GM12878 (cell line): ENCODE data around the gene TIFAB. TPM values are rescaled to one million over a fixed set of nuclear protein-coding genes. Genes with fewer than 3 reads are reported as not detected.
"Not testable (repeated sequence)": the region's sequence is repeated elsewhere in the genome, so short reads cannot be mapped to it uniquely, and the experiment has no call there.

Experiments
- ATAC-seq: fragments of 200-7000 bp; cut with Tn5 transposase; 3 replicates; pipeline ENCODE4 v1.9.1; 2020; ENCODE audit warnings: mild to moderate bottlenecking, moderate library complexity
- BruUV-seq: library from RNA; stranded (reverse); fragments of 400-500 nt; replicated peaks from 2 replicates; lab custom pipeline; 2021; lab: Mats Ljungman, UMichigan
- CTCF ChIA-PET: fragments of 300-600 bp; sonication (Branson Sonifier 250); formaldehyde crosslinking; extraction: SDS; loops from one replicate; lab custom pipeline; 2021; ENCODE audit warnings: inconsistent platforms; lab: Yijun Ruan, JAX
- POLR2A ChIA-PET: fragments of 350-600 bp; formaldehyde crosslinking; extraction: SDS; loops from one replicate; lab custom pipeline; 2021; ENCODE audit warnings: inconsistent platforms; lab: Charles Lee
- RAD21 ChIA-PET: fragments of 300-600 bp; sonication (Branson Sonifier 250); formaldehyde crosslinking; loops from one replicate; lab custom pipeline; 2023; ENCODE audit warnings: antibody characterized with exemption; ENCODE audit not compliant: unreplicated experiment; lab: Charles Lee
- SMC1A ChIA-PET: fragments of 300-600 bp; sonication (Branson Sonifier 250); formaldehyde crosslinking; loops from one replicate; lab custom pipeline; 2023; ENCODE audit not compliant: unreplicated experiment, uncharacterized antibody; lab: Charles Lee
- DNase-seq: peaks from one replicate; pipeline ENCODE4 v3.0.0-alpha.2; 2011; ENCODE audit warnings: low read depth, low spot score
- FAIRE-seq: peaks from 3 replicates; lab custom pipeline; 2011; peaks lifted over from hg19 to GRCh38; lab: Jason Lieb, UNC
- H2AFZ ChIP-seq: 2 replicates; pipeline ENCODE4 v1.6.0; 2011; ENCODE audit warnings: low read depth, low read length, control low read depth; ENCODE audit not compliant: control insufficient read depth
- H3K27ac ChIP-seq: 2 replicates; pipeline ENCODE4 v1.5.1; 2011; ENCODE audit warnings: control low read depth; ENCODE audit not compliant: control insufficient read depth, insufficient read depth
- H3K27me3 ChIP-seq, 2 experiments: replicated peaks in 1 of 2; 2 replicates each; pipeline versions ENCODE4 v1.6.0 to v1.6.1; 2011; ENCODE audit warnings: low read length in 1 of 2; ENCODE audit not compliant: control insufficient read depth in 2 of 2, insufficient read depth in 2 of 2
- H3K36me3 ChIP-seq, 2 experiments: 2 replicates each; pipeline ENCODE4 v1.5.1; 2011; ENCODE audit warnings: low read length in 1 of 2; ENCODE audit not compliant: control insufficient read depth in 2 of 2, insufficient read depth in 2 of 2
- H3K4me1 ChIP-seq: 2 replicates; pipeline ENCODE4 v1.6.1; 2011; ENCODE audit warnings: mild to moderate bottlenecking, low read length, moderate library complexity, mixed read lengths; ENCODE audit not compliant: control insufficient read depth, insufficient read depth
- H3K4me2 ChIP-seq: 2 replicates; pipeline ENCODE4 v1.6.0; 2011; ENCODE audit warnings: control low read depth; ENCODE audit not compliant: control insufficient read depth, insufficient read depth
- H3K4me3 ChIP-seq: fragments of 200-600 bp; sonication (generic); 2 replicates; pipeline ENCODE4 v1.5.1; 2016
- H3K79me2 ChIP-seq: 2 replicates; pipeline ENCODE4 v1.6.0; 2011; ENCODE audit warnings: low read length; ENCODE audit not compliant: control insufficient read depth, insufficient read depth
- H3K9ac ChIP-seq: 2 replicates; pipeline ENCODE4 v1.8.0; 2011; ENCODE audit warnings: low read length, control low read depth, mixed read lengths; ENCODE audit not compliant: control insufficient read depth, insufficient read depth
- H3K9me3 ChIP-seq: replicated peaks from 3 replicates; pipeline ENCODE4 v1.5.1; 2011; ENCODE audit warnings: mild to moderate bottlenecking, low read length; ENCODE audit not compliant: control insufficient read depth, insufficient read depth
- H4K20me1 ChIP-seq: 2 replicates; pipeline ENCODE4 v1.6.0; 2011; ENCODE audit not compliant: control insufficient read depth, insufficient read depth
- CBX3 ChIP-seq: fragments of 200-600 bp; sonication (generic); IDR thresholded peaks from 2 replicates; pipeline ENCODE4 v1.6.1; 2016; ENCODE audit warnings: low read depth, borderline replicate concordance
- FOXM1 ChIP-seq: IDR thresholded peaks from 2 replicates; pipeline ENCODE4 v1.6.1; 2012; ENCODE audit warnings: low read depth, mild to moderate bottlenecking, inconsistent platforms, low read length, moderate library complexity
- SIX5 ChIP-seq: IDR thresholded peaks from 2 replicates; pipeline ENCODE4 v1.6.1; 2011; ENCODE audit warnings: mild to moderate bottlenecking, low read depth, low read length, moderate library complexity; ENCODE audit not compliant: severe bottlenecking
- WGBS: methylation state at CpG from one replicate; pipeline ENCODE4 v1.1.6; 2016; ENCODE audit warnings: low lambda C conversion rate; ENCODE audit not compliant: insufficient replicate concordance, insufficient coverage; ENCODE audit errors: missing lambda C conversion rate; 5-methylcytosine and 5-hydroxymethylcytosine counted together
- in situ Hi-C: fragments of 300-500 bp; cut with MboI; formaldehyde crosslinking; loops from 9 replicates; pipeline ENCODE4 v1.14.3; 2018; ENCODE audit warnings: mixed read lengths
- intact Hi-C: fragments of 100-400 bp; cut with micrococcal nuclease; formaldehyde crosslinking; loops from one replicate; pipeline ENCODE4 v1.14.2; 2022; ENCODE audit not compliant: unreplicated experiment
- polyA plus RNA-seq, 11 experiments: library from polyadenylated mRNA; depleted of rRNA in 4 of 11; unstranded in 6 of 11; stranded (reverse) in 5 of 11; fragments of >200 nt; fragmentation: Nextera tagmentation in 4 of 11; fragmentation: Illumina TruSeq in 1 of 11; extraction: Ambion mirVana in 4 of 11; extraction: Trizol in 1 of 11; gene quantifications; 1 replicate in 1 of 11; 2 replicates in 10 of 11; pipeline versions ENCODE4 v1.2.1 to v1.2.3, GENCODE V29; 2011 to 2016; ENCODE audit warnings: inconsistent platforms in 2 of 11, missing spikeins in 2 of 11, low read depth in 1 of 11
- total RNA-seq, 4 experiments: library from RNA; depleted of rRNA in 3 of 4; stranded (reverse); fragments of >200 nt in 3 of 4; fragmentation: Illumina TruSeq in 1 of 4; extraction: Trizol in 1 of 4; gene quantifications; 2 replicates each; pipeline versions ENCODE4 v1.2.1 to v1.2.3, GENCODE V29; 2013 to 2021

TIFAB gene
- total and polyA plus RNA-seq, 10 of the 15 experiments (the other 5 are each of a cell fraction or from before 2014, with no cell fraction given) = not detected

DNA sequence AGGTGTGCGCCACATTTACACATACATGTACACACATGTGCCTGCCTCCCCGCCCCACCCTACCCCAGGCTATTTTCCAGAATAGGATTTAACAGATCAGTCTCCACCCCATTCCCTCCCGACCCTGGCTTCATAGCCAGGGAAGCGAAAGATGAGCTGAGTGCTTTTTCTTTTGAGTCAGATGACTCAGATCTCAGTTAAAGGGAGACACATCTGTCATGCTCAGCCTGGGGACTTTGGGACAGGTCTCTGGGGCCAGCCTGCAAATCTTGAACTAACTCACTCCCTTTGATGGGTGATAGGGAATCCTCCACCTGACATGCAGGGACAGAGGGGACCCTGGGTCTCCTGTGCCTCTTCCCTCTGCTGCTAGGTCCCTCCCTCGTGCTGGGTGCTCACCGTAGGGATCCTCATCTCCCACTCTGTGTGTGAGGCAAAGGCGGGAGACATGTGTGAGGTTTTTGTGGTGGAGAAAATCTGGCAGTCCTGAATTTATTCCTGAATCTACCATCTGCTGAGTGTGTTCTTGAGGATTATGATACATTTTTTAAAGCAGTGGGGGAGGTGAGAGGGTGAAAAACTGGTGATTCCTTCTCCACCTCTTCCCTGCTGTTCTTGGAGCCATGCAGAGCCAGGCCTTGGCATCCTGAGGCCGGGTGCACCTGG is 46.0 kb upstream of the TIFAB start (continued):
- TF ChIP-seq SIX5 = no peak
- TF ChIP-seq FOXM1 = no peak

- in situ Hi-C loops, DNase-seq, BruUV-seq, H3K9me3 ChIP-seq, H3K27ac ChIP-seq, H3K79me2 ChIP-seq, H3K27me3 ChIP-seq, H3K4me2 ChIP-seq, H3K36me3 ChIP-seq, H3K9ac ChIP-seq, H4K20me1 ChIP-seq, H3K4me1 ChIP-seq, H3K4me3 ChIP-seq, FAIRE-seq, H2AFZ ChIP-seq, POLR2A ChIA-PET, SMC1A ChIA-PET, ATAC-seq, intact Hi-C loops, RAD21 ChIA-PET: not testable (repeated sequence)
- CTCF ChIA-PET = interaction anchor here (1.4 to 1.7 kb wide), 2 partner anchors 29 to 56 kb away, joined by 3 to 8 read pairs; no protein-coding TSS in a partner anchor
- WGBS = 23% methylated on average over 4 of the region's 4 CpGs
Observed at GRCh38 chr5:135495531-135495930, 43.4 kb upstream of the TIFAB start.

- intact Hi-C loops (no loop called here), in situ Hi-C loops (no loop called here)
- H3K4me2 ChIP-seq = no peak overlapping the region
- H3K36me3 ChIP-seq = no peaks in the 10 kb centered on the region
- RAD21 ChIA-PET = no interaction called here
- no peaks in the 10 kb centered on the region; the same call in 1 of the 2 replicates for H4K20me1 ChIP-seq
- no peak overlapping the region for H3K9ac ChIP-seq
- H2AFZ ChIP-seq = no peak overlapping the region
- H3K79me2 ChIP-seq = no peaks in the 10 kb centered on the region
- POLR2A ChIA-PET = no interaction called here
- no peak overlapping the region for H3K4me3 ChIP-seq
- no peak for FAIRE-seq
- CTCF ChIA-PET = interaction anchor here (1.4 to 1.7 kb wide), 3 partner anchors 28 to 57 kb away, joined by 3 to 8 read pairs (median 5); no protein-coding TSS in a partner anchor
- H3K4me1 ChIP-seq = no peaks in the 10 kb centered on the region
- ATAC-seq = no peak
- peaks cover 10 to 15% of the 10 kb centered on the region in 2 experiments; a peak in 3 of 4 replicates for H3K27me3 ChIP-seq
- no peak overlapping the region for H3K27ac ChIP-seq
- WGBS = 49% methylated on average over 5 of the region's 5 CpGs
- H3K9me3 ChIP-seq = no peaks in the 10 kb centered on the region
- no peak for TF ChIP-seq CBX3
- TF ChIP-seq, all 136 proteins: peak for 0
- no TSS peak for BruUV-seq
- DNase-seq = no peak
- SMC1A ChIA-PET = no interaction called here
Observed at GRCh38 chr5:135494196-135494595, 42.0 kb upstream of the TIFAB start.
